Epithelial cell of proximal tubule (primary cell): ENCODE measurements around the gene FDX1. TPM values are rescaled to one million over a fixed set of nuclear protein-coding genes. Genes with fewer than 3 reads are reported as not detected.
A peak's percentile ranks its signal among the peaks of the same experiment; 100 is the strongest.

Experiments used
- DNase-seq: peaks from one replicate; pipeline ENCODE4 v3.0.0-alpha.2; 2011; ENCODE audit warnings: low read depth
- H3K4me3 ChIP-seq: 2 replicates; pipeline ENCODE4 v1.5.1; 2011; ENCODE audit warnings: low read depth, mild to moderate bottlenecking, low read length
- CTCF ChIP-seq: conservative IDR thresholded peaks from 2 replicates; pipeline ENCODE4 v1.5.1; 2012; ENCODE audit warnings: low read depth, mild to moderate bottlenecking, low read length
- total RNA-seq: library from RNA; depleted of rRNA; stranded (reverse); fragments of >200 nt; gene quantifications from 2 replicates; pipeline ENCODE4 v1.2.3, GENCODE V29; 2015

The FDX1 gene
- total RNA-seq, 1 donor from 2014 or later = 14.2 TPM

GRCh38 chr11:110479108-110480101, 49.7 kb downstream of the FDX1 start:
- no peak for TF ChIP-seq CTCF
- no peak overlapping the region for H3K4me3 ChIP-seq
- DNase-seq = no peak

- DNase-seq = no peak
- H3K4me3 ChIP-seq = no peak overlapping the region
- TF ChIP-seq CTCF = no peak
Measured at GRCh38 chr11:110481523-110481922, 51.8 kb downstream of the FDX1 start.

GRCh38 chr11:110486156-110486555, 56.4 kb downstream of the FDX1 start:
- H3K4me3 ChIP-seq = no peak overlapping the region
- TF ChIP-seq CTCF = no peak
- DNase-seq = no peak

GRCh38 chr11:110488446-110488845, 58.7 kb downstream of the FDX1 start:
- no peak for DNase-seq
- TF ChIP-seq CTCF = no peak
- no peak overlapping the region for H3K4me3 ChIP-seq

- no peak for TF ChIP-seq CTCF
- DNase-seq = peak; percentile 15
- no peak overlapping the region for H3K4me3 ChIP-seq
Measured at GRCh38 chr11:110490886-110491285, 61.1 kb downstream of the FDX1 start.

DNA sequence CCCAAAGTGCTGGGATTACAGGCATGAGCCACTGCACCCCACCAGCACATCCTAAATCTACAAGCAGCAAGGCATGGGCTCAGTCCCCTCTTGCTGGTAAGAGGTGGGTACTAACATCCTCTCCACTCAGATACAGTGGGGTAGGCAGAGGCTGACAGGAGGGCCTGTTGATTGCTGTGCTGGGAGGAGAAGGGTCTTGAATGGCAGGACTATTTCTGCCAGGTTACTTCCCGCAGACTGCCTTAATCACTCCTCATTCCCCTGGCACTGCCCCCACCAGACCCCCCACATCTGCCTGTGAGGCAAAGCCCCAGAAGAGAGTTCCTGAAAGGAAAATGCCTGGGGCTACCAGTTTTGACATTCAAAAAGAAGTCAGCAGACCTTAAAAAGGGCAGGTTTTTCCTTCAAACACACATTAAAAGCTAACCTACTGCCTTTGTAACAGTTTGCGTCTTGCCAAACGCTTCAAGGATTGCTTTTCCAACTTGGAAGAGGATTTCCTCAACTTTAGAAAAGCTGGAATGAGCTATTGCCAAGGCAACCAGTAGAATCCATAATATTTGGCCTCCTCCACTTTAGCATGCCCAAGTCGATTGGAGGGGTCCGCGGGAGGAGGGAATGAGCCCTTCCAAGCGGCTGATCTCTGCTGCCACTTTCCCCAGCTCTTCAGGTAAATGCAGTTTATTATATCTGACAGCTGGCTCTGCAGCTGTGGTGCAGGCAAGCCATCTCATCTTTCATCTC, 62.0 kb downstream of the FDX1 start:
- no peak overlapping the region for H3K4me3 ChIP-seq
- TF ChIP-seq CTCF = no peak
- DNase-seq = no peak

DNA sequence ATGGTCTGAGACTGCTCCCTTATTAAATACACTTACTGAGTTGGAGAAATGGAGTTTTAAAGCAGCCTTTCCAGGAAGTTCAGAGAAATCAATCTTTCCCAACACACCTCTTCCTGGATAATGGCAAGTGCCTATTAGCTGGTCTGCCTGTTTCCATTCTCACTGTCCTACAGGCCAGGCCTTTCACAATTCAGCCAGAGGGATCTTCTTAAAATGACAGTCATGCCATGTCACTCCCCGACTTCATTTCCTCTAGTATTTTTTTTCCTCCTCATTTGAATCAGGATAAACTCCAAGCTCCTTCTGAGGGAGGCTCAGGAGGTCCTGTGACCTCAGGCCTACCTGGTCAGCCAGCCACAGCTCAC, 62.6 kb downstream of the FDX1 start:
- H3K4me3 ChIP-seq = no peak overlapping the region
- TF ChIP-seq CTCF = no peak
- DNase-seq = no peak
